K562 (cell line): ENCODE data around the gene UNC119. TPM values are rescaled to one million over a fixed set of nuclear protein-coding genes. Genes with fewer than 3 reads are reported as not detected.

Source experiments
- ATAC-seq: fragments of 200-7000 bp; cut with Tn5 transposase; 3 replicates; pipeline ENCODE4 v1.9.1; 2020; ENCODE audit warnings: moderate library complexity
- BruUV-seq: library from RNA; stranded (reverse); fragments of 400-500 nt; replicated peaks from 2 replicates; lab custom pipeline; 2021; lab: Mats Ljungman, UMichigan
- CTCF ChIA-PET: fragments of 300-600 bp; formaldehyde crosslinking; extraction: SDS; loops from one replicate; lab custom pipeline; 2021; ENCODE audit warnings: low intra/inter-chr PET ratio; lab: Yijun Ruan, JAX
- POLR2A ChIA-PET: fragments of 300-600, 350-650 bp; sonication (Branson Sonifier 250); formaldehyde crosslinking; extraction: SDS; loops from one replicate; lab custom pipeline; 2021; ENCODE audit warnings: antibody characterized with exemption, inconsistent platforms; lab: Yijun Ruan, JAX
- DNase-seq, 4 experiments: peaks; one replicate each; pipeline versions ENCODE4 v3.0.0 to v3.0.0-alpha.2; 2011 to 2018; ENCODE audit warnings: low spot score in 3 of 4, mixed read lengths in 3 of 4; ENCODE audit errors: extremely low read depth in 1 of 4
- FAIRE-seq: peaks from 2 replicates; lab custom pipeline; 2011; peaks lifted over from hg19 to GRCh38; lab: Jason Lieb, UNC
- H2AFZ ChIP-seq: 2 replicates; pipeline ENCODE4 v1.6.0; 2011; ENCODE audit warnings: low read depth, low read length, control low read depth, inconsistent platforms
- H3K27ac ChIP-seq: fragments of 200-600 bp; 3 replicates; pipeline ENCODE4 v1.8.0; 2011; ENCODE audit warnings: low read depth, mild to moderate bottlenecking, control low read depth, inconsistent platforms, low read length, moderate library complexity, mixed read lengths; ENCODE audit errors: extremely low read depth
- H3K27me3 ChIP-seq, 2 experiments: fragments of 300-600 bp in 1 of 2; 2 replicates in 1 of 2; 3 replicates in 1 of 2; pipeline versions ENCODE4 v1.6.0 to v1.8.0; 2011; ENCODE audit warnings: inconsistent platforms in 2 of 2, low read length in 2 of 2, mild to moderate bottlenecking in 1 of 2, mixed read lengths in 1 of 2, moderate library complexity in 1 of 2; ENCODE audit not compliant: control insufficient read depth in 2 of 2, insufficient read depth in 2 of 2
- H3K36me3 ChIP-seq: fragments of 300-600 bp; 3 replicates; pipeline ENCODE4 v1.8.0; 2011; ENCODE audit warnings: mild to moderate bottlenecking, low read length, inconsistent platforms; ENCODE audit not compliant: control insufficient read depth, insufficient read depth
- H3K4me1 ChIP-seq, 2 experiments: fragments of 200-600 bp in 1 of 2; replicated peaks in 1 of 2; 2 replicates in 1 of 2; 3 replicates in 1 of 2; pipeline versions ENCODE4 v1.5.1 to v1.8.0; 2011; ENCODE audit warnings: inconsistent platforms in 2 of 2, low read length in 2 of 2, mild to moderate bottlenecking in 1 of 2, mixed read lengths in 1 of 2, moderate library complexity in 1 of 2; ENCODE audit not compliant: control insufficient read depth in 2 of 2, insufficient read depth in 2 of 2
- H3K4me2 ChIP-seq: 2 replicates; pipeline ENCODE4 v1.6.1; 2011; ENCODE audit warnings: low read length, control low read depth, inconsistent platforms, mixed read lengths; ENCODE audit not compliant: insufficient read depth
- H3K4me3 ChIP-seq: fragments of 200-600 bp; sonication (generic), shearing (Covaris generic); 2 replicates; pipeline ENCODE4 v1.5.1; 2016; ENCODE audit warnings: control low read depth, inconsistent platforms
- H3K79me2 ChIP-seq: fragments of 200-600 bp; 3 replicates; pipeline ENCODE4 v1.8.0; 2011; ENCODE audit warnings: low read length, inconsistent platforms; ENCODE audit not compliant: control insufficient read depth, insufficient read depth
- H3K9ac ChIP-seq, 2 experiments: 2 replicates each; pipeline versions ENCODE4 v1.6.0 to v1.6.1; 2011; ENCODE audit warnings: low read depth in 2 of 2, low read length in 2 of 2, control low read depth in 1 of 2, inconsistent platforms in 1 of 2, mild to moderate bottlenecking in 1 of 2, mixed read lengths in 1 of 2; ENCODE audit not compliant: insufficient read depth in 1 of 2
- H3K9me1 ChIP-seq: one replicate; pipeline ENCODE4 v1.6.0; 2011; ENCODE audit warnings: inconsistent platforms, mild to moderate bottlenecking, low read length, moderate library complexity; ENCODE audit not compliant: control insufficient read depth, insufficient read depth
- H3K9me3 ChIP-seq: replicated peaks from 2 replicates; pipeline ENCODE4 v1.5.1; 2011; ENCODE audit warnings: low read depth, low read length, inconsistent platforms; ENCODE audit not compliant: control insufficient read depth, insufficient read depth
- H4K20me1 ChIP-seq: replicated peaks from 2 replicates; pipeline ENCODE4 v1.6.1; 2011; ENCODE audit warnings: low read length, inconsistent platforms, mixed read lengths; ENCODE audit not compliant: control insufficient read depth, insufficient read depth
- MGA ChIP-seq: fragments of 450-650 bp; IDR thresholded peaks from 2 replicates; pipeline ENCODE4 v1.6.1; 2016; ENCODE audit warnings: mild to moderate bottlenecking, moderate library complexity
- PHB2 ChIP-seq: fragments of 450-650 bp; IDR thresholded peaks from 2 replicates; pipeline ENCODE4 v1.6.1; 2017; ENCODE audit warnings: low read depth
- TSHZ1 ChIP-seq: fragments of 250-450 bp; sonication (Bioruptor Pico); IDR thresholded peaks from 2 replicates; pipeline ENCODE4 v1.4.0; 2020; ENCODE audit warnings: mild to moderate bottlenecking, moderate library complexity
- ZBTB7A ChIP-seq: IDR thresholded peaks from 2 replicates; pipeline ENCODE4 v1.6.1; 2011; ENCODE audit warnings: low read depth, mild to moderate bottlenecking, low read length, moderate library complexity, borderline replicate concordance; ENCODE audit not compliant: control insufficient read depth
- ZNF785 ChIP-seq: fragments of 250-450 bp; sonication (Bioruptor Pico); IDR thresholded peaks from 2 replicates; pipeline ENCODE4 v1.4.0; 2020; ENCODE audit warnings: mild to moderate bottlenecking
- WGBS: fragments of 100-300 bp; shearing (Covaris generic); methylation state at CpG from one replicate; pipeline ENCODE4 v1.1.6; 2016; ENCODE audit warnings: low coverage, mixed read lengths; ENCODE audit not compliant: insufficient coverage; ENCODE audit errors: missing lambda C conversion rate; 5-methylcytosine and 5-hydroxymethylcytosine counted together
- in situ Hi-C: fragments of 300-500 bp; cut with MboI; formaldehyde crosslinking; loops from 4 replicates; pipeline ENCODE4 v1.15.0; 2018; ENCODE audit warnings: inconsistent platforms, mixed read lengths
- intact Hi-C: fragments of 100-400 bp; cut with micrococcal nuclease; formaldehyde crosslinking; loops from 2 replicates; pipeline ENCODE4 v1.14.2; 2022
- polyA plus RNA-seq, 8 experiments: library from polyadenylated mRNA; depleted of rRNA in 4 of 8; stranded (reverse) in 5 of 8; unstranded in 3 of 8; fragments of >200 nt; fragmentation: Nextera tagmentation in 2 of 8; fragmentation: Illumina TruSeq in 1 of 8; extraction: Ambion mirVana in 2 of 8; extraction: Trizol in 1 of 8; gene quantifications; 2 replicates each; pipeline versions ENCODE4 v1.2.1 to v1.2.3, GENCODE V29; 2011 to 2014; ENCODE audit warnings: inconsistent platforms in 1 of 8, missing spikeins in 1 of 8
- total RNA-seq, 7 experiments: library from RNA; depleted of rRNA in 6 of 7; stranded (reverse); fragments of >200 nt in 6 of 7; fragmentation: Illumina TruSeq in 2 of 7; extraction: Trizol in 2 of 7; gene quantifications; 2 replicates each; pipeline versions ENCODE4 v1.2.1 to v1.2.3, GENCODE V29; 2011 to 2021; ENCODE audit warnings: low replicate concordance in 1 of 7

UNC119 gene
- total and polyA plus RNA-seq, 9 of the 15 experiments (the other 6 are each of a cell fraction or from before 2014, with no cell fraction given), result 0.37 to 47.7 (median 16.3) TPM

DNA sequence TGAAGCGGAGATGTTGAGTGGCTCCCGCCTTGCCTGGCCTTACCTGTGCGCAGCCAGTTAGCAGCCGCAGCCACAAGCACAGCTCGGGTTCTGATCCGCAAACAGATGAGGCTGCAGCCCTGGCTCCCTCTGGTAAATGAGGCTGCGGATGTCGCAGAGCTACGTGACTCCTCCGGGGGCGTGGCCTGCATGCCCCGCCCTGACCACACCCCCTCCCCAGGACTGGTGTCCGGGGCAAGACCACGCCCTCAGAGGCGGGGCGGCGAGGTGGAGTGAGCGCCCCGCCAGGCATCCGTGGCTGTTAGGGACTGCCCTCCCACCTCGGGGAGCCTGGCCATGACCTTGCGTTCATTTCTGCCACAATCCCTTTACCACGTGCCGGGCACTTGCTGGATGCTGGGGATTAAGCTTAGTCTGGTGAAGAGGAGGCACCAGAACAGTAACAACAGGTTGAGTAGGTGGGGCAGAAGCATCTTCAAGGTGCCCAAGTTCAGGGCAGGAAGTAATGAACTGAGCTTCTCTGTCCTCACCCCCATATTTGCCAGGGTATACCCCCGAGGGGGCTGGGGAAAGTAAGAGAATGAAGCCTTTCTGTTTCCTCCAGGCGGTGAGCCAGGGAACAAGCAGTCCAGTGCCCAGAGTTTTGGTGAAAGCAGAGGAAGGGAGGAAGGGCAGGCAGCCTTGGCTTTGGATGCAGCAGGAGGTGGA lies 24.5 kb upstream of the UNC119 start, which contains the start of gene ALDOC:
Gene ALDOC, minus strand, starts transcription at position 138 of the 708 bp plus-strand sequence. CDS start 1,363 bp downstream, outside the sequence.
- ATAC-seq, result peak; percentile 97
- Histone ChIP-seq H3K9me3 (no peaks in the 10 kb centered on the region), H4K20me1 (0 out of 2 replicates have a peak, but pooled peaks cover 10% of the 10 kb centered on the region), H2AFZ (peak within 1 kb of the TSS; percentile 86), H3K27ac (peak within 1 kb of the TSS; percentile 91), H3K4me1 (peaks cover 30 to 32% of the 10 kb centered on the region in 2 experiments), H3K4me2 (peak within 1 kb of the TSS; percentile 82), H3K36me3 (peaks cover 74% of the 10 kb centered on the region), H3K27me3 (no peaks in the 10 kb centered on the region), H3K9me1 (peaks cover 18% of the 10 kb centered on the region), H3K4me3 (peak within 1 kb of the TSS; percentile 44), H3K79me2 (peaks cover 23% of the 10 kb centered on the region), H3K9ac (peak within 1 kb of the TSS; percentile 70 to 85)
- peak; percentile 100 for DNase-seq
- in situ Hi-C loops (loop anchor here (5.0 kb wide), 1 partner anchor 360 kb away; no protein-coding TSS in a partner anchor), intact Hi-C loops (no loop called here)
- WGBS, result 2% methylated on average over 24 of the region's 26 CpGs
- BruUV-seq, result TSS peak; percentile 81
- peak; percentile 96 for FAIRE-seq
- ChIA-PET CTCF (interaction anchor here (0.6 kb wide), 1 partner anchor 56 kb away, joined by 3 read pairs; no protein-coding TSS in a partner anchor), POLR2A (interaction anchor here (0.6 to 16.7 kb wide), 19 partner anchors 8 to 1014 kb away, joined by 3 to 274 read pairs (median 4); partner anchors contain the start of genes FLOT2, RPL23A and SPAG5)
- TF ChIP-seq ZBTB7A (no peak), ZNF785 (CRISPR knock-in tag) (no peak), TSHZ1 (CRISPR knock-in tag) (no peak), MGA (peak; percentile 93; the same call in 1 of the 2 replicates), PHB2 (peak; percentile 13; the same call in 1 of the 2 replicates)
